NCI-H1930 (cell line): ENCODE data around the gene KIAA0753.
"Not testable (repeated sequence)": the region's sequence is repeated elsewhere in the genome, so short reads cannot be mapped to it uniquely, and the experiment has no call there.

Experiments used
- DNase-seq, 2 experiments: peaks; one replicate each; lab custom pipeline; 2025; lab: John Stamatoyannopoulos, UW

KIAA0753 gene

DNA sequence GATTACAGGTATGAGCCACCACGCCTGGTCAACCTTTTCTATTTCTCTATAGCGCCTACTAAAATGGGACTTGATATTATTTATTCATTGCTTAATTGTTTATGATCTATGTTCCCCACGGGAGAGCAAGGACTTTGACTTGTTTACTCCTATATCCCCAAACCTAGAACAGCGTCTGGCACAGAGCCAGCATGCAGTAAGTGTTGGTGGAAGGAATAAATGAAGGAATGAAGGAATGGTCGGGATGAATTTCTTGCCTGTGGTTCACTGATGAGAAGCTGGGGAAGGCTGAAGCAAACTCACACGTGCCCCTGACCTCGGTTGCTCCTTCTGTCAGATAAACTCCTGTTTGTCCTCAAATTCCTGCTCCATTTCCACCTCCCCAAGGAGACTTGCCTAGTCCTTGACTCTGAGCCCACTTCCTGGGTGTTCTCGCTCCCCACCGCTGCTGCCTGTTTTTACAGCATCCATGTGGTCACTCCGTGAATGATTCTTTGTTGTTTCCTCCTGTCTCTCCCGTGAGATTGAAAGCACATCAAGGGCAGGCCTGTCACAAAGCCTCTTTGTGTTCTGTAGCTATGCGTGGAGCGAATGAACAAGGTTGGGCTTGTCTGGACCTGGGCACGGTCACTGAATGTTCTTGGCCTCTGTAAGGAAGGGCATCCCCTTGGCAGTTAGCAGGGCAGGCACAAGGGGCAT, 28.4 kb upstream of the KIAA0753 start:
- DNase-seq: no peak

DNA sequence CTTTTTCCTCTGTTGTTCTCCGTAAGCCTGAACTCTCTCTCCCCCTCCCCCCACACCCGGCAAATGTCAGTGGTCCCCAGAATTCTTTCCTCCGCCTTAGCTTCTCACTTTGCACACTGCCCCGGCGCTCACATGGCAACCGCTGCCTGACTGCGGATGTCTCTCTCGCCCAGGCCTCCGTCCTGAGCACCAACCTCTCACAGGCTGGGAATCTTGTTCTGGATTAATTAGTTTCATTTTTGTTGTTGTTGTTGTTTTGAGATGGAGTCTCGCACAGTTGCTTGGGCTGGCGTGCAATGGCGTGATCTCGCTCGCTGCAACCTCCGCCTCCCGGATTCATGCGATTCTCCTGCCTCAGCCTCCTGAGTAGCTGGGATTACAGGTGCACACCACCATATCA, 27.7 kb upstream of the KIAA0753 start:
- no peak for DNase-seq

DNA sequence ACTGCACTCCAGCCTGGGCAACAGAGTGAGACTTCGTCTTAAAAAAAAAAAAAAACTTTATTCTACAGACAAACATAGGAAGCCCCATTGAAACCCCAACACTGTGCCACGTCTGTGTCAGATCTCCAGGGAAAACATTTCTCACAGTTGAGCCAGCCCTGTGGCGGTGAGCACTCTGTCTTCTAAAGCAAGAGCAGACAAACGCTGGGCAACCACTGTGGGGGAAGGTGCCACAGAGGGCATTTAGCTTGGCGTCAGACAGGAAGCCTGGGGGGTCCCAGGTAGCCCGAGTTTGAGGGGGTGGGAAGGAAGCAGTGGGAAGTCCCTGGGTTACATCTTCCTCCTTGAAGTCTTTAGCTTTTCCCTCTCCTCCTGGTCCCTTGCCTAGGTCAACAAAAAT, 27.0 kb upstream of the KIAA0753 start:
- no peak for DNase-seq

DNA sequence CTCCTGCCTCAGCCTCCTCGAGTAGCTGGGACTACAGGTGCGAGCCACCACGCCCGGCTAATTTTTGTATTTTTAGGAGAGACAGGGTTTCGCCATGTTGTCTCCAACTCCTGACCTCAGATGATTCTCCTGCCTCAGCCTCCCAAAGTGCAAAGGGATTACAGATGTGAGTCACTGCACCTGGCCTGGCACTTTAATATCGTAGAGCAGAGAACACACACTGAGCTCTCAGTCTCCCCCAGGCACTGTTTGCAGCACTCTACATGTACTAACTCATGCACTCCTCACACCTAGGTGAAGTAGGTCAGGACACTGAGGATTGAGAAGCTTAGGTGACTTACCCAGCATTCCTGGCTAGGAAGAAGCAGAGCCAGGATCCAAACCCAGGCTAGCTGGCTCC, 26.0 kb upstream of the KIAA0753 start:
- DNase-seq: no peak

DNA sequence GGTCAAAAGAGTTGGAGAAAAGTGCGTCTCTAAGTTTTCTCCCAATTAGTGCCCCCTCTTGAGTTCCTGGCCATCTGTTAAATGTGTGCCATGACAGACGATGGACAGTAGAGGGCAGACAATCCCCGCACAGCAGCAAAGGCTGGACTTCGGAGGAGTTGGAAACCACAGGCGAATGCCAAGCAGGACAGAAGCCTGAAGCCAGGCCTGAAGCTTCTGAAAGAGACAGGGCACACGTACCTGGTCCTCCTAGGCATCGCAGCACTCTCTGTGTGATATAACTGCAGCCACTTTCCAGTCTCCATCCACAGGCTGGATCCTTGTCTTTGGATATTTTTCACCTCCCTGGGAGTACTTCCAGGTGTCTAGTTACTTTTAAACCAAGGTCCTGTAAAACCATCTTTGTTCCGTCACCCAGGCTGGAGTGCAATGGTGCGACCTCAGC, 25.6 kb upstream of the KIAA0753 start:
- DNase-seq: peak; percentile 10 to 58

DNA sequence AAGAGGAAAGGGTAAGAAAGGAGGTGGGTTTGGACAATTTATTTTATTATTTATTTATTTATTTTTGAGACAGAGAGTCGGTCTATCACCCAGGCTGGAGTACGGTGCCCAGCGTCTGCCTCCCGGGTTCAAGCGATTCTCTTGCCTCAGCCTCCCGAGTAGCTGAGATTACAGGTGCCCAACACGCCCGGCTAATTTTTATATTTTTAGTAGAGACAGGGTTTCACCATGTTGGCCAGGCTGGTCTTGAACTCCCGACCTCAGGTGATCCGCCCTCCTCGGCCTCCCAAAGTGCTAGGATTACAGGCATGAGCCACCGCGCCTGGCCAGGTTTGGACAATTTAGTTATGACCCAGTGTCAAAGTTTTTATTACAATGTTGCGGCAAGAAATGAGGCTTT, 22.7 kb upstream of the KIAA0753 start:
- DNase-seq: not testable (repeated sequence)

DNA sequence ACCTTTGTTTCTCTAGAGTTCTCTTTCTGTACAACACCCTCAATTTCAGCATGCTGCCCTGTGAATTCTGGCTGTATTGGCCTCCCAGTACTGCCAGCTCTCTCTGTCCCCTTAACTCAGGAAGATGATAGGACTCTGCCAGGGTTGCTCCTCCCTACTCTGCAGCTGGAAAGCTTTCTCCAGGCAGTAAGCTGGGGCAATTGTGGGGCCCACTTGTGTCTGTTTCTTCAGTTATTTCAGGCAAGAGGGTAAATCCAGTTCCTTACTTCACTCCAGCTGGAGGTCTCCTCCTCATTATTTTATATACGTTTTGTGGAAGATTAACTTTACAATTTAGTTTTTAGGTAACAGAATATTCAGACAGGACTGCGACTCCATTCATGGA, 20.9 kb upstream of the KIAA0753 start:
- no peak for DNase-seq

DNA sequence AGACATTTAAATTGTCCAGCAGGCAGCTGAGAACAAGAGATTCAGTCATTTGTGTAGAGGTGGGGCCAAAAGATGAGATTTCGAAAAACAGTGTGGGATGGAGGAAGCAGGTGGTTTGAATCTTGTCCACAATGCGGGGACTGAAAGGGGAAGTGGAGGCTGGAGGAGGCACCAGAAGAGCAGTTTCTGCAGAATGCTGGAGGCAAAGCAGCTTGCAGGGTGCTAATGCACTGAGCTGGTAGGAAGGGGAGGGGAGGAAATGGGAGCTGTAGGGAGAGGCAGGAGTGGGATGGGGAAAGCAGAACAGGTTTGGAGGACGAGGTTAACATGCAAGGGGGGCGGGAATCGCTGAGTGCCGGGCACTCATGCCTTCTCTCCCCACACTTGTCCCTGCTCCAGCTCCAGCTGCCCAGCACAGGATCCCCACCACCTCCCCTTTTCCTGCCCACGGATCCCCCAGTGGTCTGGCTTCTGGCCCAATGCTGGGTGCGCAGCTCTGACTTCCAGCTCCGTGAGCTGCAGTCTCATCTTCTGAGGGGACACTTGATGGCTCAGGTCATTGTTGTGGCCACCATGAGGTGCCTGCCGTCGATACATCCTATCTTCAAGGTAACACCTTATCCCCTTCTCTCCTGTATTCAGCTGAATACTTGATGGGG, 20.4 kb upstream of the KIAA0753 start:
- DNase-seq: no peak

DNA sequence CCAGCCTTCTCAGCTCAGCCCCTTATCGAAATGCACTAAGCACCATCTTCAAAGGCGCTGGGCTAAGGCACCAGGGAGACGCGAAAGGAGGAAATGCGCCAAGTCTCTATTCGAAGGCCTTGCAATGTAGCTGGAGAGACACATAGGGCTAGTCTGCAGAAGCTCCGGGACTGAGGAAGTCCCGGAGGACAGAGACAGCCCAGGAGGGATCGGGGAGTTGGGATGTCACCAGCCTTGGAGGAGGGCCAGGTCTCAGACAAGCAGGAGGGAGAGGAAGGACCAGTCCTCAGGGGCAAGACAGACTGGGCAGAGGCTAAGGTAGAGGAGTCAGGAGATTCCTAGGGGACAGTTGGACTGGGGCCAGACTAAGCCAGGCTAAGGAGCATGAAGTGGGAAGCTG, 19.6 kb upstream of the KIAA0753 start:
- DNase-seq: no peak

DNA sequence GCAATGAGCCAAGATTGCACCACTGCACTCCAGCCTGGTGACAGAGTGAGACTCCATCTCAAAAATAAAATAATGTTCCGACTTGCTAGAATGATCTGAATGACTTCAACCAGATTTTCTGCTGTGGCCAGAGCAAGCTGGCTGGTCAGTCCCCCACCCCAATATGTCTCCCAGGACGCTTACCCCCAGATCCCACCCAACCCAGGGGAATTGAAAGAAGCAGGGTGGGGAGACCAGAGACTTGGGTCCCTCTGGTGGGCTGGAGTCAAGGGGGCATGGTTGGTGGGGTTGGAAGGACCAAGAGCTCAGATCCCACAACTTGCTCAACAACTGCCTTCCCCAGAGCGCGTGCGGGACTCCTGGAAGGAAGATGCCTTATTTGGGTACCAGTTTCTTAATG, 17.9 kb upstream of the KIAA0753 start:
- not testable (repeated sequence) for DNase-seq

DNA sequence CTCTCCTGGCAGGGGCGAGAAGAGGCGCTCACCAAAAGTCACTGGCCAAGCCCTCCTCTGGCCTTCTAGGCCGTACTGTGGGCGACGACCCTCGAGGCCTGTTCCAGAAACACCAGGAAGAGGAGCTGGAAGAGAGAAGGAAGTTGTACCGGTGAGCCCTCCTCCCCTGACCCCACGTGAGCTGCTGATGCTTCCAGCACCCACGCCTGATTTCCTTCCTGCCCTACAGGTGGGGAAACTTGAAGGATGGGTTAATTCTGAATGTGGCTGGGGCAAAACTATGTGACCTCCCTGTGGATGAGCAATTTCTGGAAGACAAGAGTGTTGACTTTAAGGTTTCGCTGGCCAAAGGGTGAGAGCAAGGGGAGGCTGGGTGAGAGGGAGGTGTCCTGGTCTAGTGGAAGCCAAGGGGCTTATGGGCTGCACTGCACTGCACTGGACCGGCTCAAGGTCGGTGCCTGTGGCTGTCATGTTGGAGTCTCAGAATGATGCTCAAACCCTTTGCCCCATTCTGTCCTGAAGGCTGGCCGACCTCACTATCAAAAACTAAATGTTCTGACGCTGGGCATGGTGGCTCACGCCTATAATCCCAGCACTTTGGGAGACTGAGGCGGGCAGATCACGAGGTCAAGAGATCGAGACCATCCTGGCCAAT, 17.2 kb upstream of the KIAA0753 start:
- DNase-seq: no peak

DNA sequence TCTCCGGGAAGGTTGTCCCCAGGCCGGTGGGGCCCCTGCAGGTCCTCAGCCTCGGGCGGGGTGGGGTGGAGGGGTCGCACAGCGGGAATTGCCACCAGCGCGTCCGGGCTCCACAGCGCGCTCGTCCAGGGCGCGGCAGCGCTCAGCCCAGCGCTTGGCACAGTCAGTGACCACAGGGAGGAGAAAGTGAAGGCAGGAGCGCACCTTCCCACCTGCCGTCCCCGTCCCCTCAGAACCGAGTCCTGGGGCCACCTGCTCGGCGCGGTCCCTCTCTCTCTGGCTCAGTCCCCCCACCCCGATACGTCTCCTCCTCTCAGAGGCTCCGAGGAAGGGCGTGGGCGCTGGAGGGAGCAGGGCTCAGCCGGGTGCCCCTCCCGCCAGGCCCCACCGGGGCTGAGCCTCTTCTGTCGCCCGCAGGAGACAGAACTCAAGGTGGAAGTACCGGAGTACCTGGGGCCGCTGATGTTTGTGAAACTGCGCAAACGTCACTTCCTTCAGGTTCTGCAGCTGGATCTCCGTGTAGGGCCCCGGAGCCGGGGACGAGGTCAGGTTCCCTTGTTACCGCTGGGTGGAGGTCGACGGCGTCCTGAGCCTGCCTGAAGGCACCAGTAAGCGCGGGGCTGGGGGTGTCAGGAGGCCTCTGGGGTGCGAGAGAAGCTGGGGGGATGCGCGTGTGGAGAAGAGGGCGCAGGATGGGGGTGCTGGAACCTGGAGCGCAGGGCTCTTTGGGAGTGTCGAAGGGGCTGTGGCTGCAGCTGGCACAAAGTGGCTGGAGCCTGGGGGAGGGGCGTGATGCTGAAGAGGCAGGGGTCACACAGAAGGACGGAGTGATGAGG, 16.5 kb upstream of the KIAA0753 start:
- DNase-seq: peak; percentile 29 to 59

DNA sequence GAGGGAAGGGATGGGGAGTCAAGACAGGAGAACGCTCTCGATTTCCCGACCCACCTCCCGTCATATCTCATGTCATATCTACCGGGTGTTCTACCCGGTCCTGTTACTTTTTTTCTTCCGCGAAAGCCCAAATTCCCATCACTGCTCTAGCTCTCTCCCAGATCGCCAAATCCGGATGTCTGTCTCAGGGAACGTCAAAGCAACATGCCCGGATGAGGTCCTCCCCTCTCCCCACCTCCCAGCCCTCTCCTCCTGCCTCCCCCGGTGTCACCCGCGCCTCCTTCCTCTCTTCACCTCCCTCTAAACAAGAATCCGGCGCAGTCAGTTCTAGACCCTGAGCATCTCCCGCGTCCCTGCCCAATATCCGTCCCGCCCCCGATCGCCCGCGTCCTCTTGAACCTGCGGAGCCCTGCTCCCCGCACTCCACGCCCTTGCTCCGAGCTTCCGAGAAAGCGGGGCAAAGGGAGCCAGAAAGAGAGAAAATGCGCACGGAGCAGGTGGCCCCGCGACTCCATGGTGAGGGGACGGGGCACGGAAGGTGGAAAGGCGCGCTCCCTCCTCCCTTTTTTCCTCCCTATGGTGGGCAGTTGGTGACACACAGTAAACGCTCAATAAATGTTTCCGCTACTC, 15.3 kb upstream of the KIAA0753 start:
- not testable (repeated sequence) for DNase-seq

DNA sequence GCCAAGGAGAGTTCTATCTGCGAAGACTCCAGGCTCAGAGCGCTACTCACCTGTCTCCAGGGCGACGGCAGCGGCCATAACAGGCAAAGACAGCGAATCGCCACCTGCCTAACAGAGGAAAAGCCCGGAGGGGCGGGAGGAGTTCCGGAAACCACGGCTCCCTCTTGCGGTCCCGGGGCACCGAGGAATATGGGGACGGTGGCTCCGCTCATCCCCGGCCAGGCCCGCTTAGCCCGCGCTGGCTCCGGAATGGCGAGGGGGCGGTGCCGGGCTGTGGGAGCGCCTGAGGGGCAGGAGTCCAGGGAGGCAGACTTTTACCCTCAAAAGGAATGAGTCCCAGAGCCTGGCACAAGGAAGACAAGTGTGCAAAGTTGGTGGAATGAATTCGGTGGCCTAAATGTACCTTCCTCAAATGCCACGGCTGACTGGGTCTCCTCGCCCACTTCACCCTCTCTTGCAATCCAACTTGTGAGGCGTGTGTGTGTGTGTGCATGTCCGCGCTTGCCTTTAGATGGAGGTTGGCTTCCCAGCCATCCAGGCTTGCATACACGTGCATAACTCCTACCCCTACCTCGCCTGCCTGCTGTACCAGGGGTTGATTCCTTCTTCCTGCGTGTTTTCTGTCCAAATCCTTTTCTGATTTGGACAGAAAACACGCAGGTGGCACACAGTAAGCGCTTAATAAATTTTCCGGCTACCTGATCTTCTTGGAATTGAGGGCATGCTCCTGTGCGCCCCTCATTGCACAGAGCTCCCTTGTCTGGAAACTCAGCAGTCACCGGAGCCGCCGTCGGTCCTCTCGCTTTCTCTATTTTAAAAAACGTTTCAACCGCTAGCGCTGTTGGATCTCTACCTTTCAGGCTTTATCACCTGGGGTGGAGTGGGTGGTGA, 14.6 kb upstream of the KIAA0753 start:
- peak; percentile 78 to 89 for DNase-seq

DNA sequence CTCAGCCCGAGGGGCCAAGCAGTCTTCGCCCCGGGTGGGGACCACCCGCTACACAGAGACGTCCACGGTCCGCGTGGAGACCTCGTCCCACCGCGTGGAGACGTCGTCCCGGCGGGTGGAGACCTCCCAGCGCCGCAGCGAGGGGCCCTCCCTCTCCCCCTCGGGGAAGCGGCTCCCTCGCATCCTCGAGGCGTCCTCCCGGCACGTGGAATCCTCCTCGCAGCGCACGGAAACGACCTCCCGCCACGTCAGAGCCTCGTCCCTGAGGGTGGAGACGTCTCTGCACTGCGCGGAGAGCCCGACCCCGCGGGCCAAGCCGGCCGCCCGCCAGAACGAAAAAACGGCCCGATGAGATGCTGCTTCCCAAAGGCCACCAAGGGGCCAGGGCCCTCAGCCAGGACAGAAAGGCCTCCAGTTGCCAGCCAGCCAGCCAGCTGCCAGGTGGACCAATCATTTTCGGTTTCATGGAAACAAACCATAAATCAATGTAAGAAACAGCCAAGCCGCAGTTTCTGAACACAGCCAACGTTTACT, 11.5 kb upstream of the KIAA0753 start:
- peak in 1 of 2 experiments; percentile 14 for DNase-seq

DNA sequence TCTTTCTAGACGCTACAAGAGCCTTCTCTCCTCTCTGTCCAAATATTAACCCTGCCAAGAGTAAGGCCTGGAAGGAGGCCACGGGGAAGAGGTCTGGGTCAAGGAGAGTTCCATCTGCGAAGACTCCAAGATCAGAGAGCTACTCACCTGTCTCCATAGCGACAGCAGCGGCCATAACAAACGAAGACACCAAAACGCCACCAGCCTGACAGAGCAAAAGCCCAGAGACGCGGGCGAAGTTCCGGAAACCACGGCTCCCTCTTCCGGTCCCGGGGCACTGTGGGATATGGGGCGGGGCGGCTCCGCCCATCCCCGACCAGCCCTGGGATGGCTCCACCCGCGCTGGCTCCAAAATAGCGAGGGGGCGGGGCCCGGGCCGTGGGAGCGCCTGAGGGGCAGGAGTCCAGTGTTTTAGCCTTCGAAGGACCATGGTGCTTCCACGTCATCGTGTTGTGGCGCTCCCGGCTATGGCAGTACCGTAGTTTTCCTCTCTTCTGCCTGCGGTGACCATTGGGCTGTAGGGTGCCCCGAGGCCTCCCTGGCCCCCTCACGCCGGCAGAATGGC, 10.9 kb upstream of the KIAA0753 start, which contains the start of the genes C17orf100 and MED31:
Gene C17orf100, plus strand, starts transcription at position 409 of the 565 bp plus-strand sequence. Its CDS starts 152 bp downstream, at position 561.
Gene MED31, minus strand, starts transcription at position 252 of the 565 bp plus-strand sequence. Its CDS starts 77 bp downstream, at position 175.
- DNase-seq: peak; percentile 89 to 91

DNA sequence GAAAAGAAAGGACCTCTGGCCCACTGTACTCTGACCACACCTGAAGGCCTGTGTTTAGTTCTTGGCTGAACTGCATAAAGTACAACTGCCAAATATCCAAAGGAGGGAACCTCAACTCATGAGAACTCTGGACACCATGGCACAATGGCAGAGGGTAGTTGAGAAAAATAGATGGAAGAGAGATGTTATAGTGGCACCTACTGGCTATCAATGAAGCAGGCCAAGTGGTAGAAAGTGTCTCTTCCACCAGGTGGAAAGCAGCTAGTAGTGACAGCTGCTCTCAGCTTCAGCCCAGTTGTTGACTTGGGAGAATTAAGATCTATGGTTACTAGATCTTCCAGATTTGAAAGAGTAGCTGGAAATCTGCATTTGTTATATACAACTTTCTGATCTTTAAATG, 7.7 kb upstream of the KIAA0753 start:
- no peak for DNase-seq

DNA sequence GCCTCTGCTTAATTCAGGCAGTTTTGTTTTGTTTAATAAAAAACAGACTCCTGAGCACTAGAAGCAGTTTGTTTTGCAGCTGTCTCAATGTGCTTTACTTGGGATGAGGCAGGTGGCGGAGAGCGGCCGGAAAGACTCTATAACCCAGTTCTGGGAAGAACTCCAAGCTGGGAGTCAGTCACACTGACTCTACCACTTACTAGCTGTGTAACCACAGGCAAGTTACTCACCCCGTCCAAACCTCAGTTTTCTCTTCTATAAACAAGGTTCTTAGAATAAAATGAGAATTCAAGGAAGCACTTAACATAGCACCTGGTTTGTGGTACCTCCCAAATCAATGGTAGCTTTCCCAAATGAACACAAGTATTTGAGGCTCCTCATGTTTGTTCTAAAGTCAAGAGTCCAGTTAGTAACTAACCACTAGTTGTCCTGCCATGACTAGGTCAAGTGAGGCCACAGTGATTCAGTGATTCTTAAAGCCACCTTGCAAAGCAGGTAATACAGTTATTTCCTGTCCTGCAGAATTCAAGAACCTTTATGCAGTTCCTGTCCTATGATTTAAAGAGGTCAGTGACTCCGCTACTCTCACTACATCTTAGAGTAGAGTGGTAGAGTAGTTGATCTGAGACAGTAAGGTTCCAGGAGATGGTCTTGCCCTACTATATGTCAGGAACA, 3.1 kb upstream of the KIAA0753 start:
- no peak for DNase-seq

DNA sequence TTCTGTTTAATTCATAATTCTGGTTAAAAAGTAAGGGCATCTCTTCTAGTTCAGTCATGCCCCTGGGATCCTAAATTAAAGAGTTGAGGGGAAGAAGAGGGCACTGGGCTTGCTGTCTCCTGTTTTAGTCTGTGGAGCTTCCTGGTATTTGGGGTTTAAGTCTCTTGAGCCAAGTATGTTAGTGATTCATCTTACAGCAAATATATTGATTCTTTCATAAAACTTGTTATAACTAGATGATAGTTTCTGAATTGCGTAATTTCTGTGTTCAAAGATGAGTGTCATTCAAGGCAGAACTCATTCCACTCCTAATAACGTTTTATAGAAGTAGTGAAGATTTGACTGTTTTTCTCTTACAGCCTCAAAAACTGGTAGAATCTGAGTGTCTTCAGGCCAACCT, 2.1 kb upstream of the KIAA0753 start:
- DNase-seq: no peak
